GM12892 (cell line): Measurements from ENCODE around the gene CHST13.

ENCODE experiments used
- POLR2A ChIP-seq: IDR thresholded peaks from 2 replicates; pipeline ENCODE4 v1.6.1; 2011; ENCODE audit warnings: low read depth, low read length, control low read depth
- POLR2AphosphoS5 ChIP-seq: IDR thresholded peaks from 2 replicates; pipeline ENCODE4 v1.6.1; 2011; ENCODE audit warnings: low read depth, low read length, control low read depth

DNA sequence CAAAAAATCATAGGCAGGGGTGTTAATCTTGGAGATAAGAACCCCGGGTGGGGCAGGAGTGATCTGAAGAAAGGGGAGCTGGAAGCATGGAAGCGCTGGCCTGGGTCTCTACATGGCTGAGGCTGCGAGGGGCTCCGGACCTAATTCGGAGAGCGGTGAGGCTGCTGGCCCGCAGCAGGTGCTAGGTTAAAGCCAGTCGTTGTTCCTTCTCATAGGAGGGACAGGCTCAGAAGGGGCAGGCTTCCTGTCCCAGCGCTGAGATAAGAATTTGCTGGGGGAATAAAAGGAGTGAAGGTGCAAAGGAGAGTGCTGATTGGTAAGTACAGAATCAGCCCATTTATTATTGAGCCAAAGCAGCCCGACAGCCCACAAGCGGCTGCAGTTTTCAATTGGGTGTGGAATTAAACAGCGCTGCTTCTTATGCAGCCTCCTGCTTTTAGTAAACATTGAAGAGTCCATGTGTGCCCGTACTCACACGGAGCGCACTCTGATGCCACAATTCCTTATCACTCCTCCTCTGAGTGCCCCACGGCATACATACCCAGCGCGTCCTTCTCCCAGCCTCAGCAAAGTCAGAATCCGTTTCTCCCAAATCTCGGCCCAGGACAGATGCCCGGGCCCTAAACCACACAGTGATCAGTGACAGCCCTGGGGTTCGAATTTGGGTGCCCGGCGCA, 17.1 kb downstream of the CHST13 start:
- TF ChIP-seq POLR2A (no peak), POLR2AphosphoS5 (no peak)
